Cardiac muscle cell (in vitro differentiated cells and primary cell): ENCODE results near the gene TJP2. TPM values are rescaled to one million over a fixed set of nuclear protein-coding genes. Genes with fewer than 3 reads are reported as not detected.
A peak's percentile ranks its signal among the peaks of the same experiment; 100 is the strongest.
"Not testable (repeated sequence)": the region's sequence is repeated elsewhere in the genome, so short reads cannot be mapped to it uniquely, and the experiment has no call there.

Source experiments
- DNase-seq, 2 donors: peaks; one replicate each; pipeline versions ENCODE4 v3.0.0 to v3.0.0-alpha.2; 2010 to 2017; ENCODE audit warnings: low read depth in 1 of 2, low spot score in 1 of 2
- H3K27ac ChIP-seq: fragments of 200-600 bp; sonication (generic); 2 replicates; pipeline ENCODE4 v1.5.1; 2016
- H3K27me3 ChIP-seq: fragments of 200-600 bp; sonication (generic); 2 replicates; pipeline ENCODE4 v1.6.0; 2016; ENCODE audit warnings: control low read depth
- H3K36me3 ChIP-seq: fragments of 200-600 bp; sonication (generic); 2 replicates; pipeline ENCODE4 v1.5.1; 2016; ENCODE audit warnings: control low read depth
- H3K4me1 ChIP-seq: fragments of 200-600 bp; sonication (generic); 2 replicates; pipeline ENCODE4 v1.8.1; 2017; ENCODE audit warnings: low read depth, mild to moderate bottlenecking, mixed run types
- H3K4me3 ChIP-seq: fragments of 200-600 bp; sonication (generic); 2 replicates; pipeline ENCODE4 v1.5.1; 2016; ENCODE audit warnings: mild to moderate bottlenecking
- H3K9me3 ChIP-seq: fragments of 200-600 bp; sonication (generic); 2 replicates; pipeline ENCODE4 v1.5.1; 2017; ENCODE audit warnings: low read depth, mild to moderate bottlenecking, control low read depth
- CTCF ChIP-seq: IDR thresholded peaks from 2 replicates; pipeline ENCODE4 v1.5.1; 2012; ENCODE audit warnings: low read depth, mild to moderate bottlenecking, low read length
- polyA plus RNA-seq: library from polyadenylated mRNA; unstranded; fragments of >200 nt; fragmentation: Nextera tagmentation; extraction: Ambion mirVana; gene quantifications from 2 replicates; pipeline ENCODE4 v1.2.1, GENCODE V29; 2016
- total RNA-seq: library from RNA; depleted of rRNA; stranded (reverse); fragments of >200 nt; gene quantifications from 2 replicates; pipeline ENCODE4 v1.2.3, GENCODE V29; 2016

Gene TJP2
- total and polyA plus RNA-seq, 2 experiments from 2014 or later = 69.3 to 102 TPM

- Histone ChIP-seq H3K27me3 (no peaks in the 10 kb centered on the region), H3K36me3 (no peaks in the 10 kb centered on the region), H3K9me3 (no peaks in the 10 kb centered on the region), H3K4me3 (no peak overlapping the region), H3K4me1 (peaks cover 60% of the 10 kb centered on the region), H3K27ac (peak overlapping the region; percentile 99)
- TF ChIP-seq CTCF = no peak
- peak in 1 of 2 donors; percentile 78 for DNase-seq
Measured at GRCh38 chr9:69297300-69297980, 123.4 kb downstream of the TJP2 start.

GRCh38 chr9:69299315-69299714 is 125.2 kb downstream of the TJP2 start:
- H3K4me3 ChIP-seq = no peak overlapping the region
- peaks cover 55% of the 10 kb centered on the region for H3K4me1 ChIP-seq
- H3K27ac ChIP-seq = peak overlapping the region; percentile 70
- TF ChIP-seq CTCF = no peak
- no peaks in the 10 kb centered on the region for H3K9me3 ChIP-seq
- no peaks in the 10 kb centered on the region for H3K36me3 ChIP-seq
- DNase-seq = no peak
- no peaks in the 10 kb centered on the region for H3K27me3 ChIP-seq

- Histone ChIP-seq H3K9me3 (no peaks in the 10 kb centered on the region), H3K27ac (peak overlapping the region; percentile 70), H3K36me3 (no peaks in the 10 kb centered on the region), H3K4me1 (peaks cover 55% of the 10 kb centered on the region), H3K4me3 (no peak overlapping the region), H3K27me3 (no peaks in the 10 kb centered on the region)
- no peak for TF ChIP-seq CTCF
- no peak for DNase-seq
Measured at GRCh38 chr9:69299826-69300225, 125.7 kb downstream of the TJP2 start.

- H3K4me1 ChIP-seq = peaks cover 39% of the 10 kb centered on the region
- no peak for TF ChIP-seq CTCF
- no peak for DNase-seq
Measured at GRCh38 chr9:69303331-69303730, 129.3 kb downstream of the TJP2 start.

GRCh38 chr9:69306895-69307445 is 132.9 kb downstream of the TJP2 start:
- H3K4me3 ChIP-seq, H3K36me3 ChIP-seq, H3K27me3 ChIP-seq, H3K9me3 ChIP-seq, DNase-seq: not testable (repeated sequence)
- Histone ChIP-seq H3K27ac (peak overlapping the region; percentile 99), H3K4me1 (peaks cover 30% of the 10 kb centered on the region)

More at GRCh38 chr9:69303331-69303730, 129.3 kb downstream of the TJP2 start:
- Histone ChIP-seq H3K36me3 (peaks cover 3% of the 10 kb centered on the region), H3K27me3 (no peaks in the 10 kb centered on the region), H3K9me3 (no peaks in the 10 kb centered on the region), H3K27ac (no peak overlapping the region), H3K4me3 (no peak overlapping the region)

- H3K36me3 ChIP-seq = peaks cover 3% of the 10 kb centered on the region
- H3K4me1 ChIP-seq = peaks cover 30% of the 10 kb centered on the region
- TF ChIP-seq CTCF = no peak
- H3K27ac ChIP-seq = peak overlapping the region; percentile 99
- H3K27me3 ChIP-seq = no peaks in the 10 kb centered on the region
- peak overlapping the region; percentile 0 for H3K4me3 ChIP-seq
- peak; percentile 76 to 94 for DNase-seq
- H3K9me3 ChIP-seq = no peaks in the 10 kb centered on the region
Measured at GRCh38 chr9:69307446-69308205, 133.5 kb downstream of the TJP2 start.
